ENCODE data around the gene OSBPL1A. TPM values are rescaled to one million over a fixed set of nuclear protein-coding genes. Genes with fewer than 3 reads are reported as not detected.

OSBPL1A gene
- total RNA-seq, 1 experiment from 2014 or later, result 37.4 TPM

- H3K4me2 ChIP-seq, result peak overlapping the region; percentile 36; the same call in 1 of the 2 replicates
- peak; percentile 28 to 89 for DNase-seq
- H3K79me2 ChIP-seq (ENCODE audit: low read depth), result peaks cover 16% of the 10 kb centered on the region
Measured at GRCh38 chr18:24212939-24213338, 184.7 kb downstream of the OSBPL1A start.

GRCh38 chr18:24209558-24209957 is 188.1 kb downstream of the OSBPL1A start:
- Histone ChIP-seq H3K36me3 (ENCODE audit: low read depth) (no peaks in the 10 kb centered on the region), H3K4me3 (no peak overlapping the region), H3K27ac (no peak overlapping the region), H3F3A (ENCODE audit: insufficient read depth, low read depth) (peaks cover 14% of the 10 kb centered on the region), H3K9me2 (ENCODE audit: insufficient read depth) (no peaks in the 10 kb centered on the region), H3K79me2 (ENCODE audit: low read depth) (peaks cover 19% of the 10 kb centered on the region), H4K20me1 (ENCODE audit: insufficient read depth) (no peaks in the 10 kb centered on the region), H3K27me3 (ENCODE audit: insufficient read depth, low read depth) (no peaks in the 10 kb centered on the region), H3K9me3 (ENCODE audit: insufficient read depth, low read depth) (0 out of 2 replicates have a peak, but pooled peaks cover 5% of the 10 kb centered on the region), H3K4me1 (replicated peaks; ENCODE audit: insufficient read depth) (peaks cover 24% of the 10 kb centered on the region), H2AFZ (no peak overlapping the region), H3K4me2 (no peak overlapping the region)
- CTCF ChIA-PET, result no interaction called here
- no TSS peak for BruUV-seq (replicated peaks)
- TF ChIP-seq EZH2 (IDR thresholded peaks at IDR 0.05; ENCODE audit: low read depth) (no peak), CTCF (conservative IDR thresholded peaks at IDR 0.05) (no peak)
- DNase-seq, result peak in 1 of 2 experiments; percentile 36
- POLR2A ChIA-PET (ENCODE audit: unreplicated experiment), result no interaction called here
- intact Hi-C loops (cut with micrococcal nuclease; ENCODE audit: unreplicated experiment), result no loop called here

More at GRCh38 chr18:24212939-24213338, 184.7 kb downstream of the OSBPL1A start:
- H4K20me1 ChIP-seq (ENCODE audit: insufficient read depth), result no peaks in the 10 kb centered on the region
- no peaks in the 10 kb centered on the region for H3K27me3 ChIP-seq (ENCODE audit: insufficient read depth, low read depth)
- H3F3A ChIP-seq (ENCODE audit: insufficient read depth, low read depth), result peaks cover 36% of the 10 kb centered on the region
- peak overlapping the region; percentile 26; the same call in 1 of the 2 replicates for H3K4me3 ChIP-seq
- H3K4me1 ChIP-seq (replicated peaks; ENCODE audit: insufficient read depth), result peaks cover 53% of the 10 kb centered on the region
- no peaks in the 10 kb centered on the region for H3K36me3 ChIP-seq (ENCODE audit: low read depth)
- no peak overlapping the region for H2AFZ ChIP-seq
- BruUV-seq (replicated peaks), result no TSS peak
- ChIA-PET CTCF (no interaction called here), POLR2A (ENCODE audit: unreplicated experiment) (no interaction called here)
- intact Hi-C loops (cut with micrococcal nuclease; ENCODE audit: unreplicated experiment), result loop anchor here (10.0 kb wide), 1 partner anchor 78 kb away; the partner anchor contains the start of gene CABYR
- no peaks in the 10 kb centered on the region for H3K9me2 ChIP-seq (ENCODE audit: insufficient read depth)
- 0 out of 2 replicates have a peak, but pooled peaks cover 5% of the 10 kb centered on the region for H3K9me3 ChIP-seq (ENCODE audit: insufficient read depth, low read depth)
- peak overlapping the region; percentile 81 for H3K27ac ChIP-seq
- TF ChIP-seq EZH2 (IDR thresholded peaks at IDR 0.05; ENCODE audit: low read depth) (no peak), CTCF (conservative IDR thresholded peaks at IDR 0.05) (no peak)

- Histone ChIP-seq H3K4me3 (no peak overlapping the region), H4K20me1 (ENCODE audit: insufficient read depth) (no peaks in the 10 kb centered on the region), H3K9me2 (ENCODE audit: insufficient read depth) (no peaks in the 10 kb centered on the region), H3K79me2 (ENCODE audit: low read depth) (peaks cover 9% of the 10 kb centered on the region), H3K36me3 (ENCODE audit: low read depth) (no peaks in the 10 kb centered on the region), H3K4me1 (replicated peaks; ENCODE audit: insufficient read depth) (peaks cover 13% of the 10 kb centered on the region), H3K27me3 (ENCODE audit: insufficient read depth, low read depth) (no peaks in the 10 kb centered on the region), H3F3A (ENCODE audit: insufficient read depth, low read depth) (peaks cover 6% of the 10 kb centered on the region), H3K27ac (no peak overlapping the region), H3K9me3 (ENCODE audit: insufficient read depth, low read depth) (0 out of 2 replicates have a peak, but pooled peaks cover 5% of the 10 kb centered on the region), H3K4me2 (no peak overlapping the region), H2AFZ (no peak overlapping the region)
- no TSS peak for BruUV-seq (replicated peaks)
- CTCF ChIA-PET, result no interaction called here
- intact Hi-C loops (cut with micrococcal nuclease; ENCODE audit: unreplicated experiment), result no loop called here
- peak in 1 of 2 experiments; percentile 50 for DNase-seq
- no peak for TF ChIP-seq EZH2 (IDR thresholded peaks at IDR 0.05; ENCODE audit: low read depth)
- TF ChIP-seq CTCF (conservative IDR thresholded peaks at IDR 0.05), result no peak
- POLR2A ChIA-PET (ENCODE audit: unreplicated experiment), result no interaction called here
Measured at GRCh38 chr18:24208270-24209035, 189.2 kb downstream of the OSBPL1A start.

All from PC-9 (cell line).